ENCODE data around the gene TAF1A.
A peak's percentile ranks its signal among the peaks of the same experiment; 100 is the strongest.
"Not testable (repeated sequence)": the region's sequence is repeated elsewhere in the genome, so short reads cannot be mapped to it uniquely, and the experiment has no call there.

TAF1A gene

GRCh38 chr1:222589462-222590302 lies at the start of gene TAF1A:
TSS of gene TAF1A (minus strand) at chr1:222589933.
- peak; percentile 70 for DNase-seq (ENCODE audit: low read depth)

- DNase-seq (ENCODE audit: low read depth), result peak; percentile 79
Measured at GRCh38 chr1:222634180-222635013, 44.7 kb upstream of the TAF1A start.

- no peak for DNase-seq (ENCODE audit: low read depth)
Measured at GRCh38 chr1:222632749-222633148, 43.0 kb upstream of the TAF1A start.

GRCh38 chr1:222631611-222632208 lies 42.0 kb upstream of the TAF1A start:
- no peak for DNase-seq (ENCODE audit: low read depth)

GRCh38 chr1:222629921-222630535 lies 40.3 kb upstream of the TAF1A start:
- DNase-seq (ENCODE audit: low read depth), result no peak

- DNase-seq (ENCODE audit: low read depth), result no peak
Measured at GRCh38 chr1:222627232-222627631, 37.5 kb upstream of the TAF1A start.

- no peak for DNase-seq (ENCODE audit: low read depth)
Measured at GRCh38 chr1:222624214-222624613, 34.5 kb upstream of the TAF1A start.

GRCh38 chr1:222623458-222623857 lies 33.7 kb upstream of the TAF1A start:
- no peak for DNase-seq (ENCODE audit: low read depth)

- no peak for DNase-seq (ENCODE audit: low read depth)
Measured at GRCh38 chr1:222622765-222623164, 33.0 kb upstream of the TAF1A start.

GRCh38 chr1:222620566-222620965 lies 30.8 kb upstream of the TAF1A start:
- no peak for DNase-seq (ENCODE audit: low read depth)

- DNase-seq (ENCODE audit: low read depth), result no peak
Measured at GRCh38 chr1:222618880-222619596, 29.3 kb upstream of the TAF1A start.

- no peak for DNase-seq (ENCODE audit: low read depth)
Measured at GRCh38 chr1:222618001-222618879, 28.5 kb upstream of the TAF1A start, which contains the start of gene MIA3. TSS of gene MIA3 (plus strand) at chr1:222618097. CDS start at chr1:222618111, 14 bp downstream.

GRCh38 chr1:222617367-222617951 lies 27.7 kb upstream of the TAF1A start:
- DNase-seq (ENCODE audit: low read depth), result peak; percentile 94

GRCh38 chr1:222616525-222616924 lies 26.8 kb upstream of the TAF1A start:
- DNase-seq (ENCODE audit: low read depth), result peak; percentile 87

GRCh38 chr1:222613627-222614026 lies 23.9 kb upstream of the TAF1A start:
- DNase-seq (ENCODE audit: low read depth), result no peak

- no peak for DNase-seq (ENCODE audit: low read depth)
Measured at GRCh38 chr1:222610728-222611127, 21.0 kb upstream of the TAF1A start.

GRCh38 chr1:222609111-222609510 lies 19.4 kb upstream of the TAF1A start:
- not testable (repeated sequence) for DNase-seq (ENCODE audit: low read depth)

- DNase-seq (ENCODE audit: low read depth), result no peak
Measured at GRCh38 chr1:222606757-222607156, 17.0 kb upstream of the TAF1A start.

GRCh38 chr1:222601257-222601656 lies 11.5 kb upstream of the TAF1A start:
- DNase-seq (ENCODE audit: low read depth), result no peak

GRCh38 chr1:222600281-222600680 lies 10.5 kb upstream of the TAF1A start:
- no peak for DNase-seq (ENCODE audit: low read depth)
